Esophagus squamous epithelium (tissue), 4 donors: Measurements from ENCODE around the gene PROP1.

ENCODE experiments used
- CTCF ChIP-seq, 6 experiments: fragments of 450-650 bp in 4 of 6; fragments of 200-600 bp in 2 of 6; sonication (generic) in 2 of 6; IDR thresholded peaks; one replicate each; pipeline ENCODE4 v1.5.1; 2016 to 2019; ENCODE audit warnings: antibody characterized with exemption in 6 of 6, mild to moderate bottlenecking in 4 of 6, moderate library complexity in 4 of 6
- POLR2A ChIP-seq, 4 donors: fragments of 450-650 bp; IDR thresholded peaks; one replicate each; pipeline ENCODE4 v1.6.1; 2017; ENCODE audit warnings: antibody characterized with exemption in 4 of 4, mild to moderate bottlenecking in 4 of 4, moderate library complexity in 3 of 4

DNA sequence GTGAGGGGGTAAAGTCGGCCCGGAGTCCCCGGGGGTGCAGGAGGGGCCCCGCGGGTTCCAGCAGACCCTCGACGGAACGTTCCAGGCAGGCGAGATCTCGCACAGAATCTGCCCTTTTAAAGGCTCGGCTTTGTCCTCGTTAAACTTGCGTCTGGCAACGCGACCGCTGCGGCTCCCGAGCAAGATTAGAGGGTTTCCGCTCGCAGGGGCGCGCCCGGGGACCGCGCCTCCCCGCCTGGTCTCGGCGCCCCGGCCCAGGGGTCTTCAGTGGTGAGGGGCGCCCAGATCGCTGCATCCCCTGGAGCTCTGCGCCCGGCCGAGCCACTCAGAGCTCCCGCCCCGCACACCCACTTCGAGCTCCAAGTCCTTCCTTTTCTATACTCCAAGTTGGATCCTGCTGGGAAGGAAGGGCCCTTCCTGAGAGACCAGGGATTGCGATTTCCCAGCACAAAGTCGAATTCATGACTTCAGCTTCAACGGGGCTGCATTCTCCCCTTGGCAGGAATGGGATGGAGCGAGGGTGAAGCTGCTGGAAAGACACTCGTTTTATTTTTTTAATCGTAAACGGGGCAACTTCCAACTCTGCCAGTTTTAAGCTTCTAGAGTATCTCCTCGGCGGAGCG, 11.3 kb downstream of the PROP1 start:
- no peak for TF ChIP-seq CTCF (IDR thresholded peaks at IDR 0.05)
- TF ChIP-seq POLR2A (IDR thresholded peaks at IDR 0.05), result no peak
